ENCODE data around the gene SEC16A.

DNA sequence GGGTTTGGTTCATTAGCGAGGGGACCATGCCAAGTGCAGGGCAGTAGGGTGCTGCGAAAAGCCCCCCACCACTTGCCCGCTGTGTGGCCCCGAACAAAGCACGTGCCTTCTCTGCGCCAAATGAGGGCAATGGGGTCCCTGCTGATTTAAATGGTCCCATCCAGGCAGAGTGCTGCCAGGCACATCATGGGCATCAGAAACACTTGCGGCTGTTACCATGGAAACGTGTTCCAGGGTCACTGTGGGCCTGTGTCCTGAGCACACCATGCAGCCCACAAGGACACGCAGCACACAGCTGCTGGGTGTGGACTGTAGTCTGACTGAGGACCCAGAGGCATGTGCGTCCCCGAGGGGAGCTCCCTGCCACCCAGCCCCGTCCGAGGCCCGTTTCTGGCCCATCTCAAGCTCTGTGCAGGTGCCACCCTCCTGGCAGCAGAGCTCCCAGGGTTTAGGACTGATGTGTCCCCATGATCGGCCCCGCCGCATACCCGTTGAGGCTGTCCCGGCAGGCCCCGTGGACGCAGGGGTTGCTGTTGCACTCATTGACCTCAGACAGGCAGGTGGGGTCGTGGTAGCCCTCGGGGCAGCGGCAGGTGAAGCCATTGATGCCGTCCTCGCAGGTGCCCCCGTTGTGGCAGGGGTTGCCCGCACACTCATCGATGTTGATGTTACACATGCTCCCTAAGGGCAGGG lies 31.3 kb upstream of the SEC16A start:
- TF ChIP-seq, protein P1, sequence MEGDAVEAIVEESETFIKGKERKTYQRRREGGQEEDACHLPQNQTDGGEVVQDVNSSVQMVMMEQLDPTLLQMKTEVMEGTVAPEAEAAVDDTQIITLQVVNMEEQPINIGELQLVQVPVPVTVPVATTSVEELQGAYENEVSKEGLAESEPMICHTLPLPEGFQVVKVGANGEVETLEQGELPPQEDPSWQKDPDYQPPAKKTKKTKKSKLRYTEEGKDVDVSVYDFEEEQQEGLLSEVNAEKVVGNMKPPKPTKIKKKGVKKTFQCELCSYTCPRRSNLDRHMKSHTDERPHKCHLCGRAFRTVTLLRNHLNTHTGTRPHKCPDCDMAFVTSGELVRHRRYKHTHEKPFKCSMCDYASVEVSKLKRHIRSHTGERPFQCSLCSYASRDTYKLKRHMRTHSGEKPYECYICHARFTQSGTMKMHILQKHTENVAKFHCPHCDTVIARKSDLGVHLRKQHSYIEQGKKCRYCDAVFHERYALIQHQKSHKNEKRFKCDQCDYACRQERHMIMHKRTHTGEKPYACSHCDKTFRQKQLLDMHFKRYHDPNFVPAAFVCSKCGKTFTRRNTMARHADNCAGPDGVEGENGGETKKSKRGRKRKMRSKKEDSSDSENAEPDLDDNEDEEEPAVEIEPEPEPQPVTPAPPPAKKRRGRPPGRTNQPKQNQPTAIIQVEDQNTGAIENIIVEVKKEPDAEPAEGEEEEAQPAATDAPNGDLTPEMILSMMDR (IDR thresholded peaks at IDR 0.05) = no peak
- TF ChIP-seq POLR2A (IDR thresholded peaks at IDR 0.05) (no peak), POLR2AphosphoS5 (IDR thresholded peaks at IDR 0.05) (no peak)

All from stomach (tissue), 4 donors.